HK-2 (cell line): Measurements from ENCODE around the gene FLVCR1.
"Not testable (repeated sequence)": the region's sequence is repeated elsewhere in the genome, so short reads cannot be mapped to it uniquely, and the experiment has no call there.

Experiments
- DNase-seq: peaks from one replicate; pipeline ENCODE4 v3.0.0-alpha.2; 2018; ENCODE audit not compliant: unreplicated experiment

Gene FLVCR1

DNA sequence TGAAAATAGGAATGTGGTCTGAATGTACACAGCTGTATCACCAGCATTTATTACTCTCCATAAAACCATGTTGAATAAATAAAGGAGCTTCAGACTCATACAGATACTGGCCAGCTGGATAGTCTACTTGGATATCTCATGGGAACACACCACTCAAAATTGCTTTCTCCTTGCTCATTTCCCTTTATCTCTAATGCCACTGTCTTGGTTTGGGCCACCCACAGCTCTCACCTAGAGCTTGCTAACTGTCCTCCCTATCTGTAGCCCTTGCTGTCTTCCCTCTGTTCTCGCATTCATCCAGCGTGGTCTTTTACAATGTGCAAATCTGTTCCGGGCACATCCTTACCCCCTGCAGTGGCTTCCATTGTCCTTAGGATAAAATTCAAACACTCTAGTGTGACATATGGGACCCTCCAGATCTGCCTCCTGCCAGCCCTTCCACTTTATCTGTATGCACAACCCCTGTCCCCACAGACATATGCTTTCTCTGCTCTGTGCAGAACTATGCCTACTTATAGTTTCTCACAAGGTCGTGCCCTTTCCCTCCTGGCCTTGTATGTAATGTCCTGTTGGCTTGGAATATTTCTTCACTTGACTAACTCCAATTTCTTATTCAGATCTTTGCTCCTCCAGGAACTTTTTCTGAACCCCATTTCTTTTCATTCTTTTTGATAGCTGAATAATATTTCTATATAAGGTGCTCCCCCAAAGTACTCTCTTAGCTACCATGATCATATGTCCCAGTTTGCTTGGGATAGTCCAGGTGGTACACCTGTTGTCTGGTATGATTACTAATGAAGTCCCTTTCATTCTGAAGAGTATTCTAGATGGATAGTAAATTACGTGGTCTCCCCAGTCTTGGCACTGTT lies 2.9 kb downstream of the FLVCR1 start:
- no peak for DNase-seq

DNA sequence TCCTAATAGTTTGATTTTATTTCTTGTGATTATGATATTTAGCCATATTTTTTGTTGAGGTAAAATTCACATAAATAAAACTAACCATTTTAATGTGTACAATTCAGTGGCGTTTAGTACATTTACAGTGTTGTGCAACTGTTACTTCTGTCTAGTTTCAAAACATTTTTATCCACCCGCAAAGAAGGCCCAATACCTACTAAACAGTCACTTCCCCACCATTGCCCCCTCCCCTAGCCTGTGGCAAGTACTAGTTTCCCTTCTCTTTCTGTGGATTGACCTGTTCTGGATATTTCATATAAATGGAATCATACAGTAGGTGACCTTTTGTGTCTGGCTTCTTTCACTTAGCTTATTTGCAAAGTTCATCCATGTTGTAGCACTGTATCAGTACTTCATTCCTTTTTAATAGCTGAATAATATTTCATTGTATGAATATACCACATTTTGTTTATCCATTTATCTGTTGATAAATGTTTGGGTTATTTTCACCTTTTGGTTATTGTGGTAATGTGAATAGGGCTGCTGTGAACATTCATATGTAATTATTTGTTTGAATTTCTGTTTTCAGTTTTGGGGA lies 4.1 kb downstream of the FLVCR1 start:
- no peak for DNase-seq

DNA sequence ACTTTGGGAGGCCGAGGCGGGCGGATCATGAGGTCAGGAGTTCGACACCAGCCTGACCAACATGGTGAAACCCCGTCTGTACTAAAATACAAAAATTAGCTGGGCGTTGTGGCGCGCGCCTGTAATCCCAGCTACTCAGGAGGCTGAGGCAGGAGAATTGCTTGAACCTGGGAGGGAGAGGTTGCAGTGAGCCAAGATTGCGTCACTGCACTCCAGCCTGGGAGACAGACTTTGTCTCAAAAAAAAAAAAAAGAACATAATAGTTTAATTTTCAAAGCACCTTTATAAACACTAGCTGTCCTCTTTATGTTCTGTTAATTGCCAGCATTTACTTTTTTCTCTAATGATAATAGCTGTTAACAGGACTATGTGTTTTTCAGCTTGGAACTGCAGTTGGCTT lies 5.3 kb downstream of the FLVCR1 start:
- DNase-seq, result not testable (repeated sequence)

DNA sequence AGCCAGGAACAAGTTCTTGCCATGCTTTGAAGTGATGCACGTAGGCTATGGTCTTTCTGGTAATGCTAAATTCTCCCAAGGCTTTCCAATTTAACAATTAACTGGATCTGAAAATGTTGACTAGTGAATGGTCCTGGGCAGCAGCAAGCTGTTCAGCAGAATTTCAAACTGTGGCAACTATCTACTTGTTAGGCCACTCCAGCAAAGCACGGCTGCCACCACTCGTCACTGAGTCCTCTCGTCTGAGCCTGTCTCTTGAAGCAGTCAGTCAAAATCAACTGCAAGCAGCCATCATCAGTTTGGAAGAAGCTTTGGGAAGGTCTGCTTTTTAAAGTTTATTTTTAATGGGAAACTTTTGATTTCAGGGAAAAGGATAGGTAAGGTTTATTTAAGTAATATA lies 6.1 kb downstream of the FLVCR1 start:
- no peak for DNase-seq

DNA sequence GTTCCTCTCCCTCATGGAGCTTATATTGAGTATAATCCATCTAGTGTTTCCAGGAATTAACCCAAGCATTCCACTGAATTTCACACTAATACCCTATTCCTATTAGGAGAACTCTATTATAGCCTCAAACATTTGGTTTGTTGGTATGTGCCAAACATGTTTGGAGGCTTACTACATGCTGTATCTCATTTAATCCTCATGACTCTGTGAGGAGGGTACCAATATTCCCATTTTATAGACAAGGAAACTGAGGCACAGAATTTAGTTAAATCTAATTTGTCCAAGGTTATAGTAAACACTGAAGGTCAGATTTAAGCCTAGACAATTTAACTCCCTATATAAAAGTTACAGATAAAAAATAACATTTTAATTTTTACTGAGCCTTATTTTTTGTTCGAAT lies 9.1 kb downstream of the FLVCR1 start:
- DNase-seq, result no peak

DNA sequence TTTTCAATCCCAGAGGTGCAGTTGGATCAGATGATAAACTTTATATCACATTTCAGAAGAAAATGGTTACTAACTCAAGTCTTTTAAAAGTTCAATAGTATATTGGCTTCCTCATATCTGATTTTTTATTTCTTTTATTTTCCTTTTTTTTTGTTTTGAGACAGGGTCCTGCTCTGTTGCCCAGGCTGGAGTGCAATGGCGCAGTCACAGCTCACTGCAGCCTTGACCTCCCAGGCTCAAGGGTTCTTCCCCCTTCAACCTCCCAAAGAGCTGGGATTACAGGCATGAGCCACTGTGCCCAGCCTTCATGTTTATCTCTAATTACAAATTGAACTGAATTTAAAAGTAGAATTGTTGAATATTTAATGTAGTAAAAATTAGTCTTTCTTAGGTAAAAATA lies 13.9 kb downstream of the FLVCR1 start:
- DNase-seq, result no peak

DNA sequence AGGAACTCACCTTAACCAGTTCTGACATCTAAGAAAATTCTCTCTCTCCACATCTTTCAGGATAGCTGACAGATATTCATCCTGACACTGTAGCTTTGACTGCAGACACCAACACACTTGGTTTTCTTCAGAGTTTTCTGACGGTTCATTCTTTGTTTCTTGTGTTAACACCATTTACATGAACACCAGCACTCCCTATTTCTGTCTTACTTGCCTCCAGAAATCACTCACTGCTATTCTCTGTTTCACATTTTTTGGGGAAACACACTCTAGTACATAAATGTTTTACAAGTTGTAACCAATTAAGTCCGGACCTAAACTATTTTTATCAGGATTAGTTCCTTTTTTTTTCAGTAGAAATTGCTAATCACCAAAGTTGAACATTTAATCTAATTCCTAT lies 15.4 kb downstream of the FLVCR1 start:
- no peak for DNase-seq

DNA sequence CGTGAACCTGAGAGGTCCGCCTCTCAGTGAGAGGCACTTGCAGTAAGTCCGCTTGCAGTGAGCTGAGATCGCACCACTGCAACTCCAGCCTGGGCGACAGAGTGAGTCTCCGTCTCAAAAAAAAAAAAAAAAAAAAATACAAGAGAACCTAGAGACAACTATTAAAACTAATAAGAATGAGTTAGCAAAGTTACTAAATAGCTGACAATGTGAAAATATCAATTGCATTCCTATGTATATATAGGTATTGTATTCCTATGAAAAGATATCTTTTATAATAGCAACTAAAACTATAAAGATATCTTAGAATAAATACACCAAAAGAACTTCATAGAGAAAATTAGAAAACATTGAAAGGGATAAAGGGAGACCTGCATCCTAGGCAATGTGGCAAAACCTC lies 20.3 kb downstream of the FLVCR1 start:
- no peak for DNase-seq

DNA sequence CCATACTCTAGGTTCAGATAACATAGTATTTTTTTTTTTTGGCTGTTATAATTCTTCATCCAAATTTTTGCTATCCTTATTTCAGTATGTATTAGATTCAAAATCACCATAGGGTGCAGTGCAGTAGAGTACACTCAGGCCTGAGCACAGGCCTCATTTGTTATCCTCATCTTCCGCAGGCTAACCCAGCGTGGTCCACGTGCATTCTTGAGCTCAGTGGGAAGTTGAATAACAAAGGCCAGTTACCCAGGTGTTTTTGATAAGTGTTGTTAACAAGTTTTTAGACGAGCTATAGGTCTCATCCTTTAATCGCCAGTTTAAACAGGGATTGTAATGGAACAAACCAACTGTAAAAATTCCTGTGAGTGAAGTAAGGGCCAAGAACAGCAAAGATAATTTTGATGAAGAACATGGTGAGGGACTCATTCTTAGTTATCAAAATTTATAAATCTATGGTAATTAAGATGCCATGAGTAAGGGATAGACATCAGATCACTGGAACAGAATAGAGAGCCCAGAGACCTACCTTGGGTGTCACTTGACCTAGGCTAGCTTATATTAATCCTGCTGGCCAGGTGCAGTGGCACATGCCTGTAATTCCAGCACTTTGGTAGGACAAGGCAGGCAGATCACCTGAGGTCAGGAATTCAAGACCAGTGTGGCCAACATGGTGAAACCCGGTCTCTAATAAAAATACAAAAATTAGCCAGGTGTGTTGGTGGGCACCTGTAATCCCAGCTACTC lies 22.0 kb downstream of the FLVCR1 start:
- no peak for DNase-seq

DNA sequence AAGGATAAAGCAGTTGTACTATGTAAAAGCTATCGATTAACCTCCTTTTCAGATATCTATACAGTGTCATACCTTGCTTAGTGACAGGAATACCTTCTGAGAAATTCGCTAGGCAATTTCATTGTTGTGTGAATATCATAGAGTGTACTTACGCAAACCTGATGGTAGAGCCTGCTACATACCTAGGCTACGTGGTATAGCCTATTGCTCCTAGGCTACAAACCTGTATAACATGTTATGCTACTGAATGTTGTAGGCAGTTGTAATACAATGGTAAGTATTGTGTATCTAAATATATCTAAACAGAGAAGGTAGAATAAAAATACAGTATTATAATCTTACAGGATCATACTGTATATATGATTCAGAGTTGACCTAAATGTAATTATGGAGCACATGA lies 26.5 kb downstream of the FLVCR1 start:
- DNase-seq, result no peak

DNA sequence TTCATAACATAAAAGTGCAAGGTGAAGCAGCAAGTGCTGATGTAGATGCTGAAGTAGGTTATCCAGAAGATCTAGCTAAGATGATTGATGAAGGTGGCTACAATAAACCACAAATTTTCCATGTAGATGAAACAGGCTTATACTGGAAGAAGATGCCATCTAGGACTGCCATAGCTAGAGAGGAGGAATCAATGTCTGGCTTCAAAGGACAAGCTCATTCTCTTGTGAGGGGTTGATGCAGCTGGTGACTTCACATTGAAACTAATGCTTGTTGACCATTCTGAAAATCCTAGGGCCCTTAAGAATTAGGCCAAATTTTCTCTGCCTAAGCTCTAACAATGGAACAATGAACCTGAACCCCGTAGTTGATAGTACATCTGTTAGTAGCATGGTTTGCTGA lies 34.0 kb downstream of the FLVCR1 start:
- no peak for DNase-seq

DNA sequence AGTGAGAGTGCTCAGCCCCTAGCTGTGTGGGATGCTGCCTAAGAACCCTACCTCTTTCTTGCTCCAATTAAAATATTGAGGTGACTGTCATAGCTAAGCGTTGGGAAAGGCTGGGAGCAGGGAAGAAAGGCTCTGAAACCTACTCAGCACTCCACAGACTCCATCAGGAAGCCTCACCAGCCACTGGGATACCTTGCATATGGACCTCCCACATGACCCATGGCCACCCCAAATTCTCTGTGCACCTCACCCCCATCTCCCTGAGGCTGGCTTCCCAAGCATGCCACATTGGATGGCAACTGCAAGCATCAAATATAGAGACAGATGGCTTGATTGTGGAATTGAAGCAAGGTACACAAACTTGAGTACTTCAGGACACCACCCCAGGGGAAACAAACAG lies 41.8 kb downstream of the FLVCR1 start:
- no peak for DNase-seq

DNA sequence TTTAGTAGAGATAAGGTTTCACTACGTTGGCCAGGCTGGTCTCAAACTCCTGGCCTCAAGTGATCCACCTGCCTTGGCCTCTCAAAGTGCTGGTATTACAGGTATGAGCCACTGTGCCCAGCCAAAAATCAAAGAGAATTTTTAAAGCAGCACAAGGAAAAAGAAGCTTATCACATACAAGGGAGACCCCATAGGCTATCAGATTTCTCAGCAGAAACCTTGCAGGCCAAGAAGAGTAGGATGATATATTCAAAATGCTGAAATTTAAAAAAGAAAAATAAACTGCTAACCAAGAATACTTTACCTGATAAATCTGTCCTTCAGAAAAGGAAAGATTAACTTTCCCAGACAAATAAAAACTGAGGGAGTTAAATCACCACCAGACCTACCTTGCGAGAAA lies 43.2 kb downstream of the FLVCR1 start:
- DNase-seq, result no peak

DNA sequence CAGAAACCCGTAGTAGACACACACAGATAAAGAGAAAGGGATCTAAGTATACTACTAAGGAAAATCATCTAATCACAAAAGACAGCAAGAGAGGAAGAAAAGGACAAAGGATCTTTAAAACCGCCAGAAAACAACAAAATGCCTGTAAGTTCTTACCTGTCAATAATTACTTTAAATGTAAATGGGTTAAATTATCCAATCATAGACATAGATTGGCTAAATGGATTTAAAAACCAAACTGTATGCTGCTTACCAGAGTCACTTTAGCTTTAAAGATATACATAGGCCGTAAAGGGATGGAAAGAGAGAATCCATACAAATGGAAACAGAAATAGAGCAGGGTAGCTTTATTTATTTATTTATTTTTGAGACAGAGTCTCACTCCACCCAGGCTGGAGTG lies 44.0 kb downstream of the FLVCR1 start:
- DNase-seq, result no peak

DNA sequence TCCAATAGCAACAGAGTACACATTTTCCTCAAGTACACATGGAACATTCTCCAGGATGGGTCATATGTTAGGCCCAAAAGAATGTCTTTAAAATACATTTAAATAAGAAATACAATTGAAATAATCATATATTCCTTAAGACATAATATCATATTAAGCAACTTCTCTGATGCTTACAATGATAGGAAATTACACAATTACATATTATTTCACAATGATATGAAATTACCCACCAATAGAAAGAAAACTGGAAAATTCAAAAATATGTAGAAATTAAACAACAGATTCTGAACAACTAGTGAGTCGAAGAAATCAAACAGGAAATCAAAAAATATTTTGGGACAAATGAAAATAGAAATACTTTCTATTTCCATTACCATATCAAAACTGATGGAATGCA lies 45.6 kb downstream of the FLVCR1 start:
- no peak for DNase-seq

DNA sequence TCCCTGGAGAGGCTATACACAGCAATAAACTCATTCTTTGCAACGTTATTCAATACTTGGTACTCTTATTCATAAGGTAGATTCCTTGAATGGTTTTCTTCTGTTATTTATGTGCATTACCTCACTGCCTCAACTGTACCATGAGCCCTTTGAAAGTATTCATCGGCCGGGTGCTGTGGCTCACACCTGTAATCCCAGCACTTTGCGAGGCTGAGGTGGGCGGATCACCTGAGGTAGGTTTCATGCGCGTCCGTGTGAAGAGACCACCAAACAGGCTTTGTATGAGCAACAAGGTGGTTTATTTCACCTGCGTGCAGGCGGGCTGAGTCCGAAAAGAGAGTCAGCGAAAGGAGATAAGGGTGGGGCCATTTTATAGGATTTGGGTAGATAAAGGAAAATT lies 50.0 kb downstream of the FLVCR1 start:
- not testable (repeated sequence) for DNase-seq

DNA sequence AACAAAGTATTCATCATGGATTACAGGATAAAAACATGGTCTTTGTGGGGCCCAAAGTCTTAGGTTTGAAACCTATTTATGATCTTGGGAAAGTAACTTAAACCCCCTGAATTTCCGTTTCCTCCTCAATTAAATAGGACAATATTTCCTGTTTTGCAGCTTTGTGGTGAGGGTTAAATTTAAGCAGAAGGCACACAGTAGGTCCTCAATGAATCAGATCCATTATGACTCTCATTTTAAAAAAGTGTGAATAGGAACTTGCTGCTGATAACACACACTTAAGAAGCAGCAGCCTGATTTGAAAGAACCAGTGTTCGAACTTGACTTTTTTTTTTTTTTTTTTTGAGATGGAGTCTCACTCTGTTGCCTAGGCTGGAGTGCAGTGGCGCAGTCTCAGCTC lies 50.9 kb downstream of the FLVCR1 start:
- no peak for DNase-seq

DNA sequence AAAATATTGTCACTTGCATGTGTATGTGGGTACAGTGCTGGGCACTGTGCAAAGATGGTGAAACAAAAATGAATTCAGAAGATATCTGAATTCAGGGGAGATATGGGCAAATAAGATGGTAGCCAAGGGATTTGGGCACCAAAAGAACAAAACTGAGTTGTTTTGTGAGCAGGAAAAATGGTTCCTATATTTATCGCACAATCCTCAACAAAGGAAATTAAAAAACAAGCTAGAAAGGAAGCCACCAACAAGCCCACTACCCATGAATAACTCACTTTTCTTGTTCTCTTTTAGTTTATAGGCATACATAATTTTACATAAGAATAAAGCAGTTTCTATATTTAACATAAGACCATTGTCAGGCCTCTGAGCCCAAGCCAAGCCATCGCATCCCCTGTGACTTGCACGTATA lies 51.6 kb downstream of the FLVCR1 start:
- DNase-seq, result no peak

DNA sequence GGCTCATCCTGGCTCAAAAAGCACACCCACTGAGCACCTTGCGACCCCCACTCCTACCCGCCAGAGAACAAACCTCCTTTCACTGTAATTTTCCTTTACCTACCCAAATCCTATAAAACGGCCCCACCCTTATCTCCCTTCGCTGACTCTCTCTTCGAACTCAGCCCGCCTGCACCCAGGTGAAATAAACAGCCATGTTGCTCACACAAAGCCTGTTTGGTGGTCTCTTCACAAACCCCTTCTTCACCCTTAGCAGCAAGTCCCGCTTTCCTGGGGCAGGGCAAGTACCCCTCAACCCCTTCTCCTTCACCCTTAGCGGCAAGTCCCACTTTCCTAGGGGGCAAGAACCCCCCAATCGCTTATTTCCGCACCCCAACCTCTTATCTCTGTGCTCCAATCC lies 52.1 kb downstream of the FLVCR1 start:
- not testable (repeated sequence) for DNase-seq

DNA sequence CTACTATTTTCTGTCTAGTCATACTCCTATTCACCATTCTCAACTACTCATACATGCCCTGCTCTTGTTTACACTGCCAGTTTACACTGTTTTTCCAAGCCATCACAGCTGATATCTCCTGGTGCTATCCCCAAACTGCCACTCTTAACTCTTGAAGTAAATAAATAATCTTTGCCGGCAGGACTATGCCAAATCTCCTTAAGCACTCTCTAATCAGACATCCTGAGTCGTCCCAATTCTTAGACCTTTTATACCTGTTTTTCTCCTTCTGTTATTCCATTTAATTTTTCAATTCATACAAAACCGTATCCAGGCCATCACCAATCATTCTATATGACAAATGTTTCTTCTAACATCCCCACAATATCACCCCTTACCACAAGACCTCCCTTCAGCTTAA lies 55.6 kb downstream of the FLVCR1 start:
- not testable (repeated sequence) for DNase-seq

DNA sequence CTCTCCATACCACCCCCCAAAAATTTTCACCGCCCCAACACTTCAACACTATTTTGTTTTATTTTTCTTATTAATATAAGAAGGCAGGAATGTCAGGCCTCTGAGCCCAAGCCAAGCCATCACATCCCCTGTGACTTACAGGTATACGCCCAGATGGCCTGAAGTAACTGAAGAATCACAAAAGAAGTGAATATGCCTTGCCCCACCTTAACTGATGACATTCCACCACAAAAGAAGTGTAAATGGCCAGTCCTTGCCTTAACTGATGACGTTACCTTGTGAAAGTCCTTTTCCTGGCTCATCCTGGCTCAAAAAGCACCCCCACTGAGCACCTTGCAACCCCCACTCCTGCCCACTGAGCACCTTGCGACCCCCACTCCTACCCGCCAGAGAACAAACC lies 56.0 kb downstream of the FLVCR1 start:
- DNase-seq, result not testable (repeated sequence)

DNA sequence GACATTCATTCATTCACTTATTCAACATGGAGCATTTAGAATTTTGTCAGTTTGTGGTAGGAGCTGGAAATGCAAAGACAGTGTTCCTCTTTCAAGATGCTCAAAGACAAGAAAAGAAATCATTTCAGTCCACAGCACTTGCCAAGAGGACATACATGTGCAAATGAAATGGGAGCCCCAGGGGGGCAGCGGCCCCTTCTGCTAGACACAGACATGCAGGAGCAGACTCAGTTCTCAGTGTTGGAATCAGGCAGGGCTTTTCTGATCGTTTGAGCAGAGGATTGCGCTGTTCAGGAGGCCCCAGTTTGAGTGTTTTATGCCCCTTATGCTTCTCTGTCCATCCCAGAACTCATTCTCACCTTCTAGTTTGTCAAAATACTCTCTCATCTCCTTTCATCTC lies 56.7 kb downstream of the FLVCR1 start:
- no peak for DNase-seq
